K562 (cell line): ENCODE data around the gene TANC1. TPM values are rescaled to one million over a fixed set of nuclear protein-coding genes. Genes with fewer than 3 reads are reported as not detected.
A peak's percentile ranks its signal among the peaks of the same experiment; 100 is the strongest.

Experiments used
- ASH1L ChIP-seq: fragments of 450-650 bp; IDR thresholded peaks from 2 replicates; pipeline ENCODE4 v1.6.1; 2018; ENCODE audit warnings: borderline replicate concordance, mild to moderate bottlenecking, low read depth; ENCODE audit not compliant: partially characterized antibody
- ATF2 ChIP-seq: sonication (generic); formaldehyde crosslinking; IDR thresholded peaks from 2 replicates; pipeline ENCODE4 v1.8.1; 2022; ENCODE audit warnings: missing genetic modification reagents
- CBX8 ChIP-seq: fragments of 200-600 bp; sonication (generic); IDR thresholded peaks from 2 replicates; pipeline ENCODE4 v1.6.1; 2012; ENCODE audit warnings: borderline replicate concordance, mixed run types, low read depth, mild to moderate bottlenecking, moderate library complexity, mixed read lengths, low read length, control low read depth, inconsistent platforms; ENCODE audit not compliant: poor library complexity, severe bottlenecking; ENCODE audit errors: extremely low read depth
- E2F5 ChIP-seq: sonication (generic); formaldehyde crosslinking; IDR thresholded peaks from 2 replicates; pipeline ENCODE4 v1.8.0; 2022; ENCODE audit warnings: mild to moderate bottlenecking, missing genetic modification reagents
- HDAC3 ChIP-seq: fragments of 450-650 bp; IDR thresholded peaks from 2 replicates; pipeline ENCODE4 v1.6.1; 2018; ENCODE audit warnings: borderline replicate concordance, mild to moderate bottlenecking, moderate library complexity; ENCODE audit not compliant: partially characterized antibody
- HIVEP1 ChIP-seq: fragments of 250-450 bp; sonication (Bioruptor Pico); IDR thresholded peaks from 2 replicates; pipeline ENCODE4 v1.4.0; 2020; ENCODE audit warnings: mild to moderate bottlenecking
- HMGN3 ChIP-seq: IDR thresholded peaks from 2 replicates; pipeline ENCODE4 v1.6.1; 2011; ENCODE audit warnings: borderline replicate concordance, low read depth, mild to moderate bottlenecking, mixed read lengths, low read length; ENCODE audit not compliant: insufficient read length; ENCODE audit errors: extremely low read depth
- HNRNPLL ChIP-seq: fragments of 200-400 bp; formaldehyde crosslinking; IDR thresholded peaks from 2 replicates; pipeline ENCODE4 v1.6.1; 2017; ENCODE audit warnings: low read length, low read depth, mild to moderate bottlenecking; ENCODE audit not compliant: poor library complexity, severe bottlenecking
- NBN ChIP-seq: fragments of 450-650 bp; IDR thresholded peaks from 2 replicates; pipeline ENCODE4 v1.6.1; 2016; ENCODE audit warnings: low read depth, mild to moderate bottlenecking
- NR2C1 ChIP-seq, 2 experiments: fragments of 450-650 bp; IDR thresholded peaks; 2 replicates each; pipeline ENCODE4 v1.6.1; 2017; ENCODE audit warnings: mild to moderate bottlenecking in 2 of 2, antibody characterized with exemption in 1 of 2, inconsistent platforms in 1 of 2, missing compliant biosample characterization in 1 of 2, missing genetic modification characterization in 1 of 2
- POLR2H ChIP-seq: IDR thresholded peaks from 2 replicates; pipeline ENCODE4 v1.6.1; 2016; ENCODE audit warnings: missing genetic modification characterization, low read depth, mild to moderate bottlenecking, control low read depth, missing compliant biosample characterization, moderate library complexity
- RBM17 ChIP-seq: fragments of 200-400 bp; formaldehyde crosslinking; IDR thresholded peaks from 2 replicates; pipeline ENCODE4 v1.6.1; 2017; ENCODE audit warnings: low read depth, mild to moderate bottlenecking, low read length, borderline replicate concordance
- ZBTB17 ChIP-seq: fragments of 450-650 bp; formaldehyde crosslinking; IDR thresholded peaks from 2 replicates; pipeline ENCODE4 v1.4.0; 2020; ENCODE audit warnings: mild to moderate bottlenecking
- ZBTB43 ChIP-seq: sonication (generic); formaldehyde crosslinking; IDR thresholded peaks from 2 replicates; pipeline ENCODE4 v1.8.0; 2023; ENCODE audit warnings: mild to moderate bottlenecking, missing genetic modification reagents
- ZNF140 ChIP-seq: fragments of 250-450 bp; sonication (Bioruptor Pico); IDR thresholded peaks from 2 replicates; pipeline ENCODE4 v1.8.0; 2021; ENCODE audit warnings: moderate library complexity, mild to moderate bottlenecking, inconsistent platforms
- ZNF212 ChIP-seq: fragments of 450-650 bp; formaldehyde crosslinking; IDR thresholded peaks from 2 replicates; pipeline ENCODE4 v1.4.0; 2020; ENCODE audit warnings: mild to moderate bottlenecking
- ZNF232 ChIP-seq: sonication (generic); formaldehyde crosslinking; IDR thresholded peaks from 2 replicates; pipeline ENCODE4 v1.8.0; 2022; ENCODE audit warnings: mild to moderate bottlenecking, missing genetic modification reagents
- ZNF436 ChIP-seq: fragments of 250-450, 450-650 bp; sonication (Bioruptor Pico); formaldehyde crosslinking; IDR thresholded peaks from 2 replicates; pipeline ENCODE4 v1.7.0; 2020; ENCODE audit warnings: mild to moderate bottlenecking
- ZNF589 ChIP-seq: fragments of 200-800 bp; sonication (Bioruptor generic); IDR thresholded peaks from 2 replicates; pipeline ENCODE4 v1.6.1; 2016; ENCODE audit warnings: low read depth, missing genetic modification characterization, missing compliant biosample characterization
- ZNF695 ChIP-seq: fragments of 450-650 bp; formaldehyde crosslinking; IDR thresholded peaks from 2 replicates; pipeline ENCODE4 v1.4.0; 2020; ENCODE audit warnings: mild to moderate bottlenecking, moderate library complexity
- polyA plus RNA-seq, 8 experiments: library from polyadenylated mRNA; depleted of rRNA in 4 of 8; stranded (reverse) in 5 of 8; unstranded in 3 of 8; fragments of >200 nt; fragmentation: Nextera tagmentation in 2 of 8; fragmentation: Illumina TruSeq in 1 of 8; extraction: Ambion mirVana in 2 of 8; extraction: Trizol in 1 of 8; gene quantifications; 2 replicates each; pipeline versions ENCODE4 v1.2.1 to v1.2.3, GENCODE V29; 2011 to 2014; ENCODE audit warnings: inconsistent platforms in 1 of 8, missing spikeins in 1 of 8
- total RNA-seq, 7 experiments: library from RNA; depleted of rRNA in 6 of 7; stranded (reverse); fragments of >200 nt in 6 of 7; fragmentation: Illumina TruSeq in 2 of 7; extraction: Trizol in 2 of 7; gene quantifications; 2 replicates each; pipeline versions ENCODE4 v1.2.1 to v1.2.3, GENCODE V29; 2011 to 2021; ENCODE audit warnings: low replicate concordance in 1 of 7
- TF ChIP-seq, protein P1 (sequence below): fragments of 250-450 bp; sonication (Bioruptor Pico); IDR thresholded peaks from 2 replicates; pipeline ENCODE4 v1.4.0; 2020; ENCODE audit warnings: mild to moderate bottlenecking, moderate library complexity, borderline replicate concordance

Gene TANC1
- total and polyA plus RNA-seq, 9 of the 15 experiments (the other 6 are each of a cell fraction or from before 2014, with no cell fraction given), result under 0.01 to 0.20 (median 0.07) TPM; not detected in 1

- no peak for TF ChIP-seq ATF2 (CRISPR knock-in tag)
- no peak for TF ChIP-seq HMGN3
- TF ChIP-seq ASH1L, result no peak
- peak; percentile 64; the same call in 1 of the 2 replicates for TF ChIP-seq ZNF589 (CRISPR knock-in tag)
- TF ChIP-seq ZBTB17, result peak; percentile 51; the same call in 1 of the 2 replicates
- TF ChIP-seq NR2C1 (IDR thresholded peaks at IDR 0.05), result no peak
- TF ChIP-seq NR2C1 (tag; IDR thresholded peaks at IDR 0.05), result no peak
- no peak for TF ChIP-seq CBX8
- TF ChIP-seq HNRNPLL, result no peak
- no peak for TF ChIP-seq E2F5 (CRISPR knock-in tag)
- TF ChIP-seq ZNF695 (CRISPR knock-in tag), result no peak
- TF ChIP-seq ZBTB43 (CRISPR knock-in tag), result no peak
- TF ChIP-seq ZNF212 (CRISPR knock-in tag), result no peak
- no peak for TF ChIP-seq ZNF140 (CRISPR knock-in tag)
- TF ChIP-seq ZNF436 (CRISPR knock-in tag), result no peak
- peak; percentile 87 for TF ChIP-seq HDAC3
- TF ChIP-seq, protein P1, sequence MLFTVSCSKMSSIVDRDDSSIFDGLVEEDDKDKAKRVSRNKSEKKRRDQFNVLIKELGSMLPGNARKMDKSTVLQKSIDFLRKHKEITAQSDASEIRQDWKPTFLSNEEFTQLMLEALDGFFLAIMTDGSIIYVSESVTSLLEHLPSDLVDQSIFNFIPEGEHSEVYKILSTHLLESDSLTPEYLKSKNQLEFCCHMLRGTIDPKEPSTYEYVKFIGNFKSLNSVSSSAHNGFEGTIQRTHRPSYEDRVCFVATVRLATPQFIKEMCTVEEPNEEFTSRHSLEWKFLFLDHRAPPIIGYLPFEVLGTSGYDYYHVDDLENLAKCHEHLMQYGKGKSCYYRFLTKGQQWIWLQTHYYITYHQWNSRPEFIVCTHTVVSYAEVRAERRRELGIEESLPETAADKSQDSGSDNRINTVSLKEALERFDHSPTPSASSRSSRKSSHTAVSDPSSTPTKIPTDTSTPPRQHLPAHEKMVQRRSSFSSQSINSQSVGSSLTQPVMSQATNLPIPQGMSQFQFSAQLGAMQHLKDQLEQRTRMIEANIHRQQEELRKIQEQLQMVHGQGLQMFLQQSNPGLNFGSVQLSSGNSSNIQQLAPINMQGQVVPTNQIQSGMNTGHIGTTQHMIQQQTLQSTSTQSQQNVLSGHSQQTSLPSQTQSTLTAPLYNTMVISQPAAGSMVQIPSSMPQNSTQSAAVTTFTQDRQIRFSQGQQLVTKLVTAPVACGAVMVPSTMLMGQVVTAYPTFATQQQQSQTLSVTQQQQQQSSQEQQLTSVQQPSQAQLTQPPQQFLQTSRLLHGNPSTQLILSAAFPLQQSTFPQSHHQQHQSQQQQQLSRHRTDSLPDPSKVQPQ (CRISPR knock-in tag), result no peak
- TF ChIP-seq ZNF232 (CRISPR knock-in tag), result no peak
- TF ChIP-seq NBN, result peak; percentile 85; the same call in 1 of the 2 replicates
- no peak for TF ChIP-seq POLR2H (tag)
- TF ChIP-seq RBM17, result no peak
- no peak for TF ChIP-seq HIVEP1 (CRISPR knock-in tag)
These were observed 183.8 kb downstream of the TANC1 start (continued) for GRCh38 chr2:159152128-159152778.
